Kidney (tissue), 14 donors: ENCODE data around the gene DNAJA4. TPM values are rescaled to one million over a fixed set of nuclear protein-coding genes. Genes with fewer than 3 reads are reported as not detected.

ENCODE experiments used
- DNase-seq, 5 donors: peaks; one replicate each; pipeline ENCODE4 v3.0.0-alpha.2; 2013 to 2020
- FAIRE-seq: peaks from 2 replicates; lab custom pipeline; 2012; peaks lifted over from hg19 to GRCh38; lab: Jason Lieb, UNC
- H3K27ac ChIP-seq, 2 donors: one replicate each; pipeline ENCODE4 v1.7.0; 2013; ENCODE audit warnings: low read depth in 2 of 2, low read length in 2 of 2, inconsistent platforms in 1 of 2
- H3K27me3 ChIP-seq: one replicate; pipeline ENCODE4 v1.7.1; 2013; ENCODE audit warnings: low read length, inconsistent platforms; ENCODE audit not compliant: control insufficient read depth, insufficient read depth
- H3K36me3 ChIP-seq, 3 donors: one replicate each; pipeline versions ENCODE4 v1.7.0 to v1.7.1; 2013; ENCODE audit warnings: low read length in 3 of 3, control low read depth in 1 of 3, inconsistent platforms in 1 of 3; ENCODE audit not compliant: insufficient read depth in 3 of 3, control insufficient read depth in 2 of 3
- H3K4me1 ChIP-seq, 3 donors: one replicate each; pipeline versions ENCODE4 v1.7.0 to v1.7.1; 2013; ENCODE audit warnings: low read length in 3 of 3, inconsistent platforms in 1 of 3, low read depth in 1 of 3; ENCODE audit not compliant: control insufficient read depth in 2 of 3, insufficient read depth in 2 of 3
- H3K4me3 ChIP-seq, 3 donors: one replicate each; pipeline versions ENCODE4 v1.7.0 to v1.8.1; 2013; ENCODE audit warnings: low read length in 3 of 3, control low read depth in 1 of 3, inconsistent platforms in 1 of 3
- H3K9ac ChIP-seq, 3 donors: one replicate each; pipeline versions ENCODE4 v1.7.0 to v1.7.1; 2013; ENCODE audit warnings: low read length in 3 of 3, control low read depth in 1 of 3, inconsistent platforms in 1 of 3
- H3K9me3 ChIP-seq, 3 donors: one replicate each; pipeline versions ENCODE4 v1.7.0 to v1.7.1; 2013; ENCODE audit warnings: low read length in 3 of 3, control low read depth in 1 of 3, inconsistent platforms in 1 of 3; ENCODE audit not compliant: control insufficient read depth in 2 of 3, insufficient read depth in 1 of 3
- intact Hi-C: fragments of 100-400 bp; cut with DNase I; formaldehyde crosslinking; loops from one replicate; pipeline ENCODE4 v1.11.1; 2022
- polyA plus RNA-seq: library from polyadenylated mRNA; stranded (reverse); fragments of 350-450 nt; fragmentation: Illumina TruSeq; extraction: RNeasy Lipid Tissue Mini Kit (QIAGEN cat#74804); gene quantifications from one replicate; pipeline ENCODE4 v1.2.3, GENCODE V29; 2014; ENCODE audit warnings: low read depth, low replicate concordance; ENCODE audit not compliant: insufficient read depth
- total RNA-seq: library from RNA; stranded (reverse); fragmentation: NEBNext Ultra II Directional; extraction: Animal tissue kit (Norgen Biotek cat#: 25700); gene quantifications from one replicate; pipeline ENCODE4 v1.2.1, GENCODE V29; 2021
- TF ChIP-seq, protein P1 (sequence below): IDR thresholded peaks from 3 replicates; pipeline ENCODE4 v1.5.1; 2012; ENCODE audit warnings: mild to moderate bottlenecking, moderate library complexity, borderline replicate concordance; ENCODE audit not compliant: insufficient read depth; ENCODE audit errors: extremely low read depth
- donor health status: control.
- donor health status: control.
- donor health status: control.
- donor health status: control.
- donor health status: control.
- donor health status: DM: yes; HTN: yes; CAD: no.
- donor health status: Normal renal cell carcinoma (clear cell type).

The DNAJA4 gene
- total and polyA plus RNA-seq, 2 donors from 2014 or later: 19.9 to 31.1 TPM

DNA sequence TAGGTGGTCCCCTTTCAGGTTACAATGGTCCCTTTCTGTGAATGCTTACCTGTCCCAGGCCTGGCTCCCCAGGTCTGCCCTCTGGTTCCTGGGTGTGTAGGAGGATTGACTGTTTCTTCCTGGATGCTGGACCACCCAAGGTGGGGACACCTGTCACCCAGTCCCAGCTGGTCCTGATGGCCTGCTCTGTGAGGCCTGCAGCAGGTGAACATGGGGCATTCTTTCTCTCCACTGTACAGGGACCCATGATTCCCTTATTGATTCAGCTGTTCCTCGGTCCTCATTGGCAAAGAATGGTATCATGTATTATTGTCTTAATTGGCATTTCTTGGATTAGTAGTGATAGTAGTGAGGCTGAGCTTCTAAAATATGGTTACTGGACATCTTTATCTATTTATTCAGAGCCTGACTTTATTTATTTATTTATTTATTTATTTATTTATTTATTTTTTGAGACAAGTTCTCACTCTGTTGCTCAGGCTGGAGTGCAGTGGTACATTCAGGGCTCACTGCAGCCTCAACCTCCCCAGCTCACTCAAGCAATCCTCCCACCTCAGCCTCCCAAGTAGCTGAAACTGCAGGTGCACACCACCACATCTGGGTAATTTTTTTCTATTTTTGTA is 8.8 kb upstream of the DNAJA4 start:
- no peak for FAIRE-seq
- TF ChIP-seq, protein P1, sequence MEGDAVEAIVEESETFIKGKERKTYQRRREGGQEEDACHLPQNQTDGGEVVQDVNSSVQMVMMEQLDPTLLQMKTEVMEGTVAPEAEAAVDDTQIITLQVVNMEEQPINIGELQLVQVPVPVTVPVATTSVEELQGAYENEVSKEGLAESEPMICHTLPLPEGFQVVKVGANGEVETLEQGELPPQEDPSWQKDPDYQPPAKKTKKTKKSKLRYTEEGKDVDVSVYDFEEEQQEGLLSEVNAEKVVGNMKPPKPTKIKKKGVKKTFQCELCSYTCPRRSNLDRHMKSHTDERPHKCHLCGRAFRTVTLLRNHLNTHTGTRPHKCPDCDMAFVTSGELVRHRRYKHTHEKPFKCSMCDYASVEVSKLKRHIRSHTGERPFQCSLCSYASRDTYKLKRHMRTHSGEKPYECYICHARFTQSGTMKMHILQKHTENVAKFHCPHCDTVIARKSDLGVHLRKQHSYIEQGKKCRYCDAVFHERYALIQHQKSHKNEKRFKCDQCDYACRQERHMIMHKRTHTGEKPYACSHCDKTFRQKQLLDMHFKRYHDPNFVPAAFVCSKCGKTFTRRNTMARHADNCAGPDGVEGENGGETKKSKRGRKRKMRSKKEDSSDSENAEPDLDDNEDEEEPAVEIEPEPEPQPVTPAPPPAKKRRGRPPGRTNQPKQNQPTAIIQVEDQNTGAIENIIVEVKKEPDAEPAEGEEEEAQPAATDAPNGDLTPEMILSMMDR: no peak
- Histone ChIP-seq H3K9ac (no peak overlapping the region), H3K9me3 (no peaks in the 10 kb centered on the region), H3K36me3 (no peaks in the 10 kb centered on the region), H3K27me3 (no peaks in the 10 kb centered on the region), H3K27ac (no peak overlapping the region), H3K4me3 (no peak overlapping the region), H3K4me1 (no peaks in the 10 kb centered on the region)
- no peak for DNase-seq
- intact Hi-C loops: no loop called here

DNA sequence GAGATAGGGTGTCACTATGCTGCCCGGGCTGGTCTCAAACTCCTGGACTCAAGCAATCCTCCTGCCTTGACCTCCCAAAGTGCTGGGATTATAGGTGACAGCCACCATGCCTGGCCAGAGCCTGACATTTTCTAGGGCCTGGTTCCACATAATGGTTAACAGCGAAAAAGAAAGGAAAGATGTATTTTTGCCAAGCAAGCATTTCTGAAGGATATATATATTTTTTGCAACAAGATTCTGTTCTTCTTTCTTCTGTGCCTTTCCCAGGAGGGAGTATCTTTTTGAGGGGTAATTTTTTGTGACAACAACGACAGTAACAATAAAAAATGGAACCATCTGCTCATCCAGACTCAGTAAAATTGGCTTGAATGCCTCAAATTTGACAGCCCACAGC is 8.3 kb upstream of the DNAJA4 start:
- Histone ChIP-seq H3K4me3 (no peak overlapping the region), H3K36me3 (no peaks in the 10 kb centered on the region), H3K9ac (no peak overlapping the region), H3K27me3 (no peaks in the 10 kb centered on the region), H3K9me3 (no peaks in the 10 kb centered on the region), H3K4me1 (no peaks in the 10 kb centered on the region), H3K27ac (no peak overlapping the region)
- FAIRE-seq (no peak), DNase-seq (no peak)
- TF ChIP-seq, protein P1: no peak
- intact Hi-C loops: no loop called here

DNA sequence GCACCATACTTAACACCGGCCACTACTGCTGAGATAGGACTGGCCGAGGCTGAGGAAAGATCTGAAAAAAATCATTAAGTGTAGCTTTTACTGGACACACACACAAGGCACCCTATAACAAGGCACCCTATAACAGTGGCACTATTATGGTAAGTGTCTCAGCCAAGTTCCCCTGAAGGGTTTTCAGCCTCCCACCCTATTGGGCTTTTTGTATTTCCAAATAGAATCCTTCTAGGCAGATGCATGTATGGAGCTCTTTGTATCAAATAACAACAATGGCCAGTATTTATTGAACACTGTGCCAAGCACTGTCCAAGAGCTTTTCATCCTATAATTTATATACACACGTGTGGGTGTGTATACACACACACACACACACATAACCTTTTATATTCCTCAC is 6.7 kb upstream of the DNAJA4 start:
- intact Hi-C loops: no loop called here
- Histone ChIP-seq H3K4me3 (no peak overlapping the region), H3K27ac (no peak overlapping the region), H3K9me3 (no peaks in the 10 kb centered on the region), H3K27me3 (no peaks in the 10 kb centered on the region), H3K4me1 (no peaks in the 10 kb centered on the region), H3K36me3 (no peaks in the 10 kb centered on the region), H3K9ac (no peak overlapping the region)
- no peak for FAIRE-seq
- DNase-seq: no peak
- TF ChIP-seq, protein P1: no peak

DNA sequence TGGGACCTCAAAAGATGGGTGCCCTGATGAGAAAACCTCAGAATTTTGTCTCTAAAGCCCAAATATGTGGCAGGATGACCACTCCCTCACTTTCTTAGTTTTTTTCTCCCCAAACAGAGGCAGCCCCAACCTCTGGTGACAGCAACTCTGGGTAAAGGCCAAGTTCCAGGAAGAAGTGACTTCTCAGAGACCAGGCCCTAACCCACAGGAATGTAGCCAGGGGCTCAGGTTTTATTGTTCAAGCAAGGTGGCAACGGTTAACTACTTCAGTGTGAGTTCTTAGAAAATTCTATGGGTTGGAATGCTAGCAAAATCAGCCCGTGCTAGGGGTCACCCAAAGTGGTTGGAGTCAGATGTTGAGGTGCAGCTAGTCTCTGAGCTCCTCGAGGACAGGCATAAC is 5.1 kb upstream of the DNAJA4 start:
- no peak overlapping the region for H3K9ac ChIP-seq
- intact Hi-C loops: no loop called here
- H3K4me3 ChIP-seq: no peak overlapping the region
- no peaks in the 10 kb centered on the region for H3K4me1 ChIP-seq
- no peaks in the 10 kb centered on the region for H3K9me3 ChIP-seq
- H3K36me3 ChIP-seq: no peaks in the 10 kb centered on the region
- TF ChIP-seq, protein P1: no peak
- no peak overlapping the region for H3K27ac ChIP-seq
- DNase-seq (peak in 2 of 5 donors; percentile 14 to 24), FAIRE-seq (no peak)
- H3K27me3 ChIP-seq: no peaks in the 10 kb centered on the region
